Neural cell (in vitro differentiated cells): ENCODE results near the gene IGBP1. TPM values are rescaled to one million over a fixed set of nuclear protein-coding genes. Genes with fewer than 3 reads are reported as not detected.

Experiments used
- H2AFZ ChIP-seq: fragments of 200-600, 300-800 bp; sonication (generic), shearing (Covaris generic); 2 replicates; pipeline ENCODE4 v1.6.0; 2014; ENCODE audit warnings: low read depth, mild to moderate bottlenecking, antibody characterized with exemption, low read length, moderate library complexity
- H3F3A ChIP-seq: fragments of 200-600 bp; shearing (Covaris generic); 2 replicates; pipeline ENCODE4 v1.6.1; 2016; ENCODE audit warnings: mild to moderate bottlenecking, moderate library complexity, mixed read lengths, antibody characterized with exemption, low read length; ENCODE audit not compliant: insufficient read depth, poor library complexity, severe bottlenecking
- H3K27ac ChIP-seq: fragments of 200-600, 300-800 bp; sonication (generic), shearing (Covaris generic); 2 replicates; pipeline ENCODE4 v1.5.1; 2014; ENCODE audit warnings: mild to moderate bottlenecking, low read length, moderate library complexity
- H3K27me3 ChIP-seq: fragments of 300-800, 200-600 bp; sonication (generic), shearing (Covaris generic); 2 replicates; pipeline ENCODE4 v1.6.0; 2014; ENCODE audit warnings: mild to moderate bottlenecking, low read depth, low read length, moderate library complexity; ENCODE audit not compliant: insufficient read depth
- H3K36me3 ChIP-seq: fragments of 300-800, 200-600 bp; sonication (generic), shearing (Covaris generic); 2 replicates; pipeline ENCODE4 v1.5.1; 2014; ENCODE audit warnings: mild to moderate bottlenecking, antibody characterized with exemption, low read length, moderate library complexity; ENCODE audit not compliant: insufficient read depth
- H3K4me2 ChIP-seq: fragments of 300-800, 200-600 bp; sonication (generic), shearing (Covaris generic); 2 replicates; pipeline ENCODE4 v1.6.0; 2014; ENCODE audit warnings: mild to moderate bottlenecking, low read length
- H3K4me3 ChIP-seq: fragments of 300-800, 200-600 bp; sonication (generic), shearing (Covaris generic); 2 replicates; pipeline ENCODE4 v1.5.1; 2014; ENCODE audit warnings: mild to moderate bottlenecking, low read length, moderate library complexity
- H3K79me2 ChIP-seq: fragments of 200-600 bp; shearing (Covaris generic); replicated peaks from 2 replicates; pipeline ENCODE4 v1.6.0; 2014; ENCODE audit warnings: mild to moderate bottlenecking, low read length, moderate library complexity; ENCODE audit not compliant: insufficient read depth
- H3K9ac ChIP-seq: fragments of 300-800, 200-600 bp; sonication (generic), shearing (Covaris generic); 2 replicates; pipeline ENCODE4 v1.6.1; 2016; ENCODE audit warnings: mild to moderate bottlenecking, low read length, mixed read lengths
- H3K9me2 ChIP-seq: fragments of 200-600 bp; shearing (Covaris generic); 2 replicates; pipeline ENCODE4 v1.6.1; 2016; ENCODE audit warnings: mild to moderate bottlenecking, low read length, mixed read lengths; ENCODE audit not compliant: insufficient read depth
- H3K9me3 ChIP-seq: fragments of 200-600, 300-800 bp; sonication (generic), shearing (Covaris generic); 2 replicates; pipeline ENCODE4 v1.6.1; 2016; ENCODE audit warnings: mild to moderate bottlenecking, mixed run types, low read length, moderate library complexity, mixed read lengths
- H4K20me1 ChIP-seq: fragments of 200-600 bp; shearing (Covaris generic); 2 replicates; pipeline ENCODE4 v1.6.1; 2016; ENCODE audit warnings: mild to moderate bottlenecking, mixed run types; ENCODE audit not compliant: insufficient read depth
- CTCF ChIP-seq: fragments of 450-650 bp; IDR thresholded peaks from 2 replicates; pipeline ENCODE4 v1.5.1; 2014; ENCODE audit warnings: antibody characterized with exemption, mild to moderate bottlenecking, moderate library complexity; ENCODE audit not compliant: poor library complexity, severe bottlenecking
- EP300 ChIP-seq: fragments of 450-650 bp; conservative IDR thresholded peaks from 2 replicates; pipeline ENCODE4 v1.6.1; 2014; ENCODE audit warnings: antibody characterized with exemption, mild to moderate bottlenecking, moderate library complexity; ENCODE audit not compliant: poor library complexity, severe bottlenecking
- EZH2 ChIP-seq: fragments of 200-600, 300-800 bp; shearing (Covaris generic), sonication (generic); IDR thresholded peaks from 2 replicates; pipeline ENCODE4 v1.6.1; 2014; ENCODE audit warnings: antibody characterized with exemption, low read length, borderline replicate concordance, mild to moderate bottlenecking; ENCODE audit not compliant: insufficient read depth, poor library complexity, severe bottlenecking
- MXI1 ChIP-seq: fragments of 450-650 bp; conservative IDR thresholded peaks from 2 replicates; pipeline ENCODE4 v1.6.1; 2014; ENCODE audit warnings: antibody characterized with exemption, mild to moderate bottlenecking; ENCODE audit not compliant: poor library complexity, severe bottlenecking
- POLR2AphosphoS5 ChIP-seq: IDR thresholded peaks from 2 replicates; pipeline ENCODE4 v1.6.1; 2012
- RAD21 ChIP-seq: fragments of 450-650 bp; conservative IDR thresholded peaks from 2 replicates; pipeline ENCODE4 v1.6.1; 2014; ENCODE audit warnings: antibody characterized with exemption, mild to moderate bottlenecking, moderate library complexity
- SMC3 ChIP-seq: fragments of 450-650 bp; conservative IDR thresholded peaks from 2 replicates; pipeline ENCODE4 v1.6.1; 2014; ENCODE audit warnings: antibody characterized with exemption, mild to moderate bottlenecking, moderate library complexity; ENCODE audit not compliant: poor library complexity
- TAF1 ChIP-seq: IDR thresholded peaks from 2 replicates; pipeline ENCODE4 v1.6.1; 2012; ENCODE audit warnings: low read depth
- polyA plus RNA-seq: library from polyadenylated mRNA; depleted of rRNA; stranded (reverse); fragments of >200 nt; gene quantifications from 2 replicates; pipeline ENCODE4 v1.2.3, GENCODE V29; 2014
- TF ChIP-seq, protein P1 (sequence below): IDR thresholded peaks from 2 replicates; pipeline ENCODE4 v1.6.1; 2012; ENCODE audit warnings: borderline replicate concordance

Gene IGBP1
- polyA plus RNA-seq, 1 donor from 2014 or later: 94.1 TPM

DNA sequence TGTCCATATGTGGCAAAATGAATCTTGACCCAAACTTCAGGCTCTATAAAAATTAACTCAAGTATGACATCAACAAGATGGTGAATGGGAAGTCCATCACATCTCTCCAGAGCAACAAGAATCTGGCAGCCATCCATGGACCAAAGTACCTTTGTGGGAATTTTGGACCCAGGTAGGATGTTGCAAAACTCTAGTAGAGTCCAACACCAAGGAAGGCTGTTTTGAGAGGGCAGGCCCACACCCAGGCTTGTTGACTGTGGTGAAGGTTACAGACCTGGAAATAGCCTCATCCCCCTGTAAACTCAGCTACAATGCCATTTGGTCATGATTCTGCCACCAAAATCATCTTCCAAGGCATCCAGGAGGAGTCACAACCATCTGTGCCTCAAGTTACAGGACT lies 57.0 kb downstream of the IGBP1 start:
- no peak overlapping the region for H3K9ac ChIP-seq
- no peak overlapping the region for H3K4me3 ChIP-seq
- no peaks in the 10 kb centered on the region for H3K27me3 ChIP-seq
- H3K9me2 ChIP-seq: no peaks in the 10 kb centered on the region
- no peaks in the 10 kb centered on the region for H3K36me3 ChIP-seq
- H3K4me2 ChIP-seq: no peak overlapping the region
- H3K79me2 ChIP-seq: no peaks in the 10 kb centered on the region
- no peak overlapping the region for H3K27ac ChIP-seq
- H3K9me3 ChIP-seq: no peaks in the 10 kb centered on the region
- no peak overlapping the region for H2AFZ ChIP-seq
- no peaks in the 10 kb centered on the region for H3F3A ChIP-seq
- H4K20me1 ChIP-seq: no peaks in the 10 kb centered on the region
- TF ChIP-seq SMC3: no peak
- TF ChIP-seq, protein P1, sequence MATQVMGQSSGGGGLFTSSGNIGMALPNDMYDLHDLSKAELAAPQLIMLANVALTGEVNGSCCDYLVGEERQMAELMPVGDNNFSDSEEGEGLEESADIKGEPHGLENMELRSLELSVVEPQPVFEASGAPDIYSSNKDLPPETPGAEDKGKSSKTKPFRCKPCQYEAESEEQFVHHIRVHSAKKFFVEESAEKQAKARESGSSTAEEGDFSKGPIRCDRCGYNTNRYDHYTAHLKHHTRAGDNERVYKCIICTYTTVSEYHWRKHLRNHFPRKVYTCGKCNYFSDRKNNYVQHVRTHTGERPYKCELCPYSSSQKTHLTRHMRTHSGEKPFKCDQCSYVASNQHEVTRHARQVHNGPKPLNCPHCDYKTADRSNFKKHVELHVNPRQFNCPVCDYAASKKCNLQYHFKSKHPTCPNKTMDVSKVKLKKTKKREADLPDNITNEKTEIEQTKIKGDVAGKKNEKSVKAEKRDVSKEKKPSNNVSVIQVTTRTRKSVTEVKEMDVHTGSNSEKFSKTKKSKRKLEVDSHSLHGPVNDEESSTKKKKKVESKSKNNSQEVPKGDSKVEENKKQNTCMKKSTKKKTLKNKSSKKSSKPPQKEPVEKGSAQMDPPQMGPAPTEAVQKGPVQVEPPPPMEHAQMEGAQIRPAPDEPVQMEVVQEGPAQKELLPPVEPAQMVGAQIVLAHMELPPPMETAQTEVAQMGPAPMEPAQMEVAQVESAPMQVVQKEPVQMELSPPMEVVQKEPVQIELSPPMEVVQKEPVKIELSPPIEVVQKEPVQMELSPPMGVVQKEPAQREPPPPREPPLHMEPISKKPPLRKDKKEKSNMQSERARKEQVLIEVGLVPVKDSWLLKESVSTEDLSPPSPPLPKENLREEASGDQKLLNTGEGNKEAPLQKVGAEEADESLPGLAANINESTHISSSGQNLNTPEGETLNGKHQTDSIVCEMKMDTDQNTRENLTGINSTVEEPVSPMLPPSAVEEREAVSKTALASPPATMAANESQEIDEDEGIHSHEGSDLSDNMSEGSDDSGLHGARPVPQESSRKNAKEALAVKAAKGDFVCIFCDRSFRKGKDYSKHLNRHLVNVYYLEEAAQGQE: no peak
- no peak for TF ChIP-seq TAF1
- no peak for TF ChIP-seq RAD21
- no peak for TF ChIP-seq MXI1
- no peak for TF ChIP-seq POLR2AphosphoS5
- TF ChIP-seq EZH2: no peak
- TF ChIP-seq EP300: no peak

- Histone ChIP-seq H3K4me3 (no peak overlapping the region), H3K27ac (no peak overlapping the region), H3K9me2 (no peaks in the 10 kb centered on the region), H4K20me1 (no peaks in the 10 kb centered on the region), H3K79me2 (no peaks in the 10 kb centered on the region), H3K9me3 (no peaks in the 10 kb centered on the region), H2AFZ (no peak overlapping the region), H3F3A (no peaks in the 10 kb centered on the region), H3K4me2 (no peak overlapping the region), H3K27me3 (no peaks in the 10 kb centered on the region), H3K36me3 (no peaks in the 10 kb centered on the region), H3K9ac (no peak overlapping the region)
- TF ChIP-seq CTCF (peak; percentile 21), EP300 (no peak)
Measured at GRCh38 chrX:70196961-70197720, 63.9 kb downstream of the IGBP1 start.
